ENCODE measurements around the gene FRYL.
"Not testable (repeated sequence)": the region's sequence is repeated elsewhere in the genome, so short reads cannot be mapped to it uniquely, and the experiment has no call there.

The FRYL gene

GRCh38 chr4:48738856-48739255 lies 41.2 kb downstream of the FRYL start:
- no peak for DNase-seq (ENCODE audit: extremely low spot score)
- TF ChIP-seq CTCF (IDR thresholded peaks at IDR 0.05; ENCODE audit: control extremely low read depth, extremely low read depth, low read depth, missing control alignments), result no peak
- ChIA-PET POLR2A (no interaction called here), CTCF (no interaction called here)

GRCh38 chr4:48728906-48729496 lies 51.1 kb downstream of the FRYL start:
- CTCF ChIA-PET, result interaction anchor here (0.9 to 1.3 kb wide), 2 partner anchors 19 to 26 kb away, joined by 3 to 4 read pairs; no protein-coding TSS in a partner anchor
- DNase-seq (ENCODE audit: extremely low spot score); POLR2A ChIA-PET: not testable (repeated sequence)

GRCh38 chr4:48727666-48728459 lies 52.2 kb downstream of the FRYL start:
- ChIA-PET POLR2A (no interaction called here), CTCF (interaction anchor here (1.7 kb wide), 1 partner anchor 30 kb away, joined by 6 read pairs; no protein-coding TSS in a partner anchor)
- TF ChIP-seq CTCF (IDR thresholded peaks at IDR 0.05; ENCODE audit: control extremely low read depth, extremely low read depth, low read depth, missing control alignments), result no peak
- no peak for DNase-seq (ENCODE audit: extremely low spot score)

- ChIA-PET POLR2A (no interaction called here), CTCF (no interaction called here)
- no peak for DNase-seq (ENCODE audit: extremely low spot score)
- TF ChIP-seq CTCF (IDR thresholded peaks at IDR 0.05; ENCODE audit: control extremely low read depth, extremely low read depth, low read depth, missing control alignments), result no peak
Measured at GRCh38 chr4:48725414-48725813, 54.7 kb downstream of the FRYL start.

- ChIA-PET CTCF (interaction anchor here (1.1 kb wide), 1 partner anchor 61 kb away, joined by 3 read pairs; no protein-coding TSS in a partner anchor), POLR2A (no interaction called here)
- TF ChIP-seq CTCF (IDR thresholded peaks at IDR 0.05; ENCODE audit: control extremely low read depth, extremely low read depth, low read depth, missing control alignments), result no peak
- no peak for DNase-seq (ENCODE audit: extremely low spot score)
Measured at GRCh38 chr4:48722509-48723446, 57.3 kb downstream of the FRYL start.

- TF ChIP-seq CTCF (IDR thresholded peaks at IDR 0.05; ENCODE audit: control extremely low read depth, extremely low read depth, low read depth, missing control alignments), result no peak
- no peak for DNase-seq (ENCODE audit: extremely low spot score)
- CTCF ChIA-PET, result interaction anchor here (1.2 kb wide), 1 partner anchor 20 kb away, joined by 3 read pairs; no protein-coding TSS in a partner anchor
- POLR2A ChIA-PET, result interaction anchor here (0.6 kb wide), 1 partner anchor 30 kb away, joined by 7 read pairs; no protein-coding TSS in a partner anchor
Measured at GRCh38 chr4:48720459-48720858, 59.6 kb downstream of the FRYL start.
